Duodenal mucosa (tissue), 2 donors: Measurements from ENCODE around the gene PALLD.

Source experiments
- H3K27ac ChIP-seq: one replicate; pipeline ENCODE4 v1.7.0; 2013; ENCODE audit warnings: low read depth, low read length
- H3K27me3 ChIP-seq, 2 donors: one replicate each; pipeline ENCODE4 v1.7.0; 2013; ENCODE audit warnings: low read length in 2 of 2, control low read depth in 1 of 2; ENCODE audit not compliant: insufficient read depth in 2 of 2, control insufficient read depth in 1 of 2
- H3K36me3 ChIP-seq, 2 donors: one replicate each; pipeline ENCODE4 v1.7.0; 2013; ENCODE audit warnings: low read length in 2 of 2, control low read depth in 1 of 2; ENCODE audit not compliant: insufficient read depth in 2 of 2, control insufficient read depth in 1 of 2
- H3K4me1 ChIP-seq, 2 donors: one replicate each; pipeline ENCODE4 v1.7.0; 2013; ENCODE audit warnings: low read length in 2 of 2, control low read depth in 1 of 2; ENCODE audit not compliant: insufficient read depth in 2 of 2, control insufficient read depth in 1 of 2
- H3K4me3 ChIP-seq, 2 donors: one replicate each; pipeline ENCODE4 v1.7.0; 2013; ENCODE audit warnings: low read length in 2 of 2, low read depth in 1 of 2
- H3K9ac ChIP-seq, 2 donors: one replicate each; pipeline ENCODE4 v1.7.0; 2013; ENCODE audit warnings: low read length in 2 of 2, low read depth in 1 of 2
- H3K9me3 ChIP-seq, 2 donors: one replicate each; pipeline ENCODE4 v1.7.0; 2013; ENCODE audit warnings: low read length in 2 of 2, control low read depth in 1 of 2; ENCODE audit not compliant: control insufficient read depth in 1 of 2

PALLD gene

GRCh38 chr4:168628251-168628650 is 131.4 kb downstream of the PALLD start:
- no peaks in the 10 kb centered on the region for H3K9me3 ChIP-seq
- no peak overlapping the region for H3K27ac ChIP-seq
- H3K27me3 ChIP-seq = peaks cover 14 to 19% of the 10 kb centered on the region in 2 donors
- H3K4me3 ChIP-seq = no peak overlapping the region
- H3K36me3 ChIP-seq = no peaks in the 10 kb centered on the region
- peaks cover 3 to 8% of the 10 kb centered on the region in 2 donors for H3K4me1 ChIP-seq
- no peak overlapping the region for H3K9ac ChIP-seq

DNA sequence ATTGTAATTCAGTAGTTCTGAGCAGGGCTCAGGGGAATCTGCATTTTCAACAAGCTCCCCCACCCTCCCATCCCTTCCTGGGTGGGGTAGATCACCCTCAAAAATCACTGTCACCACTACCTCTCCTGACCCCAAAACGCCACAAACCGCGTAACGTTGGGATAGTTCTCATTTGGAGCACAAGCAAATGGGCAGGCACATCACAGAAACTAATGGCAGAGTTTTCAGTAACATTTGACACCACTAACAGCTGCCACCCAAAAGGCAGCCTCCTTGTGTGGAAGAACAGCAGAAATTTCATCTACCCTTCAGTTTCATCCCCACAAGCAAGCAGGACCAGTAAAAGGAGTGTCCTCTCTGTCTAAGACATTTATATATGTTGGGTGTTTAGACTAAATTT is 132.7 kb downstream of the PALLD start:
- no peaks in the 10 kb centered on the region for H3K9me3 ChIP-seq
- no peak overlapping the region for H3K4me3 ChIP-seq
- peaks cover 3 to 8% of the 10 kb centered on the region in 2 donors for H3K4me1 ChIP-seq
- no peak overlapping the region for H3K9ac ChIP-seq
- H3K27ac ChIP-seq = no peak overlapping the region
- peaks cover 14 to 28% of the 10 kb centered on the region in 2 donors for H3K27me3 ChIP-seq
- no peaks in the 10 kb centered on the region for H3K36me3 ChIP-seq

- Histone ChIP-seq H3K4me1 (peaks cover 3 to 8% of the 10 kb centered on the region in 2 donors), H3K9me3 (no peaks in the 10 kb centered on the region), H3K27me3 (peaks cover 14 to 28% of the 10 kb centered on the region in 2 donors), H3K27ac (no peak overlapping the region), H3K36me3 (no peaks in the 10 kb centered on the region), H3K4me3 (peak overlapping the region; percentile 74 to 83), H3K9ac (no peak overlapping the region)
Measured at GRCh38 chr4:168630445-168631187, 133.8 kb downstream of the PALLD start.

- no peaks in the 10 kb centered on the region for H3K9me3 ChIP-seq
- H3K9ac ChIP-seq = peak overlapping the region in 1 of 2 donors; percentile 65
- H3K4me1 ChIP-seq = peaks cover 3 to 8% of the 10 kb centered on the region in 2 donors
- no peaks in the 10 kb centered on the region for H3K36me3 ChIP-seq
- peaks cover 14 to 28% of the 10 kb centered on the region in 2 donors for H3K27me3 ChIP-seq
- H3K4me3 ChIP-seq = peak overlapping the region; percentile 74 to 83
- no peak overlapping the region for H3K27ac ChIP-seq
Measured at GRCh38 chr4:168631241-168632162, 134.7 kb downstream of the PALLD start.

GRCh38 chr4:168632301-168632725 is 135.5 kb downstream of the PALLD start:
- H3K9ac ChIP-seq = no peak overlapping the region
- H3K36me3 ChIP-seq = no peaks in the 10 kb centered on the region
- H3K9me3 ChIP-seq = no peaks in the 10 kb centered on the region
- H3K27ac ChIP-seq = no peak overlapping the region
- H3K4me1 ChIP-seq = peaks cover 3 to 8% of the 10 kb centered on the region in 2 donors
- peaks cover 14 to 28% of the 10 kb centered on the region in 2 donors for H3K27me3 ChIP-seq
- peak overlapping the region; percentile 74 to 83 for H3K4me3 ChIP-seq

GRCh38 chr4:168633064-168633463 is 136.2 kb downstream of the PALLD start:
- H3K27me3 ChIP-seq = peaks cover 14 to 28% of the 10 kb centered on the region in 2 donors
- H3K9ac ChIP-seq = no peak overlapping the region
- peaks cover 3 to 8% of the 10 kb centered on the region in 2 donors for H3K4me1 ChIP-seq
- no peak overlapping the region for H3K4me3 ChIP-seq
- no peak overlapping the region for H3K27ac ChIP-seq
- no peaks in the 10 kb centered on the region for H3K36me3 ChIP-seq
- H3K9me3 ChIP-seq = no peaks in the 10 kb centered on the region

GRCh38 chr4:168633496-168633895 is 136.6 kb downstream of the PALLD start:
- Histone ChIP-seq H3K9me3 (no peaks in the 10 kb centered on the region), H3K36me3 (no peaks in the 10 kb centered on the region), H3K4me1 (peaks cover 3 to 8% of the 10 kb centered on the region in 2 donors), H3K27ac (no peak overlapping the region), H3K9ac (no peak overlapping the region), H3K27me3 (peaks cover 14 to 28% of the 10 kb centered on the region in 2 donors), H3K4me3 (no peak overlapping the region)

GRCh38 chr4:168634276-168634802 is 137.5 kb downstream of the PALLD start:
- Histone ChIP-seq H3K9me3 (no peaks in the 10 kb centered on the region), H3K4me1 (peaks cover 3 to 8% of the 10 kb centered on the region in 2 donors), H3K4me3 (no peak overlapping the region), H3K36me3 (no peaks in the 10 kb centered on the region), H3K9ac (no peak overlapping the region), H3K27ac (no peak overlapping the region), H3K27me3 (peaks cover 14 to 28% of the 10 kb centered on the region in 2 donors)

DNA sequence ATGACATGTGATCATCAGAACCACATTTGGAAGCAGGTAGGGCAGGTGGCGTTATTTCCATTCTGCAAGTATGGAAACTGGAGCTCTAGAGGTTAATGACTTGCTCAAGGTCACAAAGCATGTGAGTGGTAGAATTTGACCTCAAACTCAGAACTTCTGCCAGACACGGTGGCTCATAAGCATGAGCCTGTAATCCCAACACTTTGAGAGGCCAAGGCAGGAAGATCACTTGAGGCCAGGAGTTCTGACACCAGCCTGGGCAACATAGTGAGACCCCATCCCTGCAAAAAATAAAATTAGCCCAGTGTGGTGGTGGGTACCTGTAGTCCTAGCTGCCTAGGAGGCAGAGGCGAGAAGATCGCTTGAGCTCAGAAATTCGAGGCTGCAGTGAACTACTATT is 139.2 kb downstream of the PALLD start:
- Histone ChIP-seq H3K9ac (no peak overlapping the region), H3K36me3 (no peaks in the 10 kb centered on the region), H3K27me3 (peaks cover 8 to 24% of the 10 kb centered on the region in 2 donors), H3K4me1 (peaks cover 3% of the 10 kb centered on the region in 2 donors), H3K27ac (no peak overlapping the region), H3K9me3 (no peaks in the 10 kb centered on the region), H3K4me3 (no peak overlapping the region)
